NCI-H146 treated with DMSO at 0.1 percent for 48 hours (cell line): ENCODE measurements around the gene YIPF4.
"Not testable (repeated sequence)": the region's sequence is repeated elsewhere in the genome, so short reads cannot be mapped to it uniquely, and the experiment has no call there.

Experiments used
- DNase-seq: peaks from one replicate; lab custom pipeline; 2025; ENCODE audit not compliant: unreplicated experiment; lab: John Stamatoyannopoulos, UW

YIPF4 gene

GRCh38 chr2:32277674-32278477, at the start of gene YIPF4:
YIPF4 (plus strand) TSS chr2:32277904; CDS start chr2:32278156, 252 bp downstream.
- DNase-seq = peak; percentile 83

- no peak for DNase-seq
These were observed 49.5 kb upstream of the YIPF4 start for GRCh38 chr2:32228181-32228580.

GRCh38 chr2:32229635-32230034, 48.1 kb upstream of the YIPF4 start:
- no peak for DNase-seq

- no peak for DNase-seq
These were observed 45.7 kb upstream of the YIPF4 start for GRCh38 chr2:32231959-32232358.

- DNase-seq = no peak
These were observed 42.4 kb upstream of the YIPF4 start for GRCh38 chr2:32235315-32235714.

- DNase-seq = no peak
These were observed 40.2 kb upstream of the YIPF4 start for GRCh38 chr2:32237488-32237887.

- DNase-seq = no peak
These were observed 39.7 kb upstream of the YIPF4 start for GRCh38 chr2:32237996-32238395.

GRCh38 chr2:32242331-32242730, 35.4 kb upstream of the YIPF4 start:
- DNase-seq = no peak

- no peak for DNase-seq
These were observed 30.8 kb upstream of the YIPF4 start for GRCh38 chr2:32246911-32247310.

GRCh38 chr2:32248299-32248698, 29.4 kb upstream of the YIPF4 start:
- DNase-seq = no peak

- DNase-seq = no peak
These were observed 27.9 kb upstream of the YIPF4 start for GRCh38 chr2:32249731-32250236.

- no peak for DNase-seq
These were observed 27.4 kb upstream of the YIPF4 start for GRCh38 chr2:32250290-32250689.

- DNase-seq = no peak
These were observed 19.5 kb upstream of the YIPF4 start for GRCh38 chr2:32258242-32258641.

- DNase-seq = no peak
These were observed 17.3 kb upstream of the YIPF4 start for GRCh38 chr2:32260376-32260775.

- DNase-seq = no peak
These were observed 15.6 kb upstream of the YIPF4 start for GRCh38 chr2:32262105-32262504.

- no peak for DNase-seq
These were observed 13.1 kb upstream of the YIPF4 start, which contains the start of gene NLRC4 for GRCh38 chr2:32264422-32265105. NLRC4 (minus strand) TSS chr2:32264886; CDS start chr2:32256775, 8,111 bp downstream.

- DNase-seq = no peak
These were observed 6.6 kb upstream of the YIPF4 start for GRCh38 chr2:32271063-32271462.

- no peak for DNase-seq
These were observed 5.4 kb upstream of the YIPF4 start for GRCh38 chr2:32272279-32272678.

- no peak for DNase-seq
These were observed 3.4 kb upstream of the YIPF4 start for GRCh38 chr2:32274289-32274688.

- not testable (repeated sequence) for DNase-seq
These were observed 1.9 kb upstream of the YIPF4 start for GRCh38 chr2:32275790-32276189.

- DNase-seq = no peak
These were observed 386 bp upstream of the YIPF4 start for GRCh38 chr2:32277363-32277673.

- DNase-seq = no peak
These were observed 762 bp downstream of the YIPF4 start for GRCh38 chr2:32278478-32278853.
